ENCODE results near the gene MID2. TPM values are rescaled to one million over a fixed set of nuclear protein-coding genes. Genes with fewer than 3 reads are reported as not detected.

MID2 gene
- total RNA-seq, 3 donors from 2014 or later = 2.9 to 29.0 (median 5.4) TPM

DNA sequence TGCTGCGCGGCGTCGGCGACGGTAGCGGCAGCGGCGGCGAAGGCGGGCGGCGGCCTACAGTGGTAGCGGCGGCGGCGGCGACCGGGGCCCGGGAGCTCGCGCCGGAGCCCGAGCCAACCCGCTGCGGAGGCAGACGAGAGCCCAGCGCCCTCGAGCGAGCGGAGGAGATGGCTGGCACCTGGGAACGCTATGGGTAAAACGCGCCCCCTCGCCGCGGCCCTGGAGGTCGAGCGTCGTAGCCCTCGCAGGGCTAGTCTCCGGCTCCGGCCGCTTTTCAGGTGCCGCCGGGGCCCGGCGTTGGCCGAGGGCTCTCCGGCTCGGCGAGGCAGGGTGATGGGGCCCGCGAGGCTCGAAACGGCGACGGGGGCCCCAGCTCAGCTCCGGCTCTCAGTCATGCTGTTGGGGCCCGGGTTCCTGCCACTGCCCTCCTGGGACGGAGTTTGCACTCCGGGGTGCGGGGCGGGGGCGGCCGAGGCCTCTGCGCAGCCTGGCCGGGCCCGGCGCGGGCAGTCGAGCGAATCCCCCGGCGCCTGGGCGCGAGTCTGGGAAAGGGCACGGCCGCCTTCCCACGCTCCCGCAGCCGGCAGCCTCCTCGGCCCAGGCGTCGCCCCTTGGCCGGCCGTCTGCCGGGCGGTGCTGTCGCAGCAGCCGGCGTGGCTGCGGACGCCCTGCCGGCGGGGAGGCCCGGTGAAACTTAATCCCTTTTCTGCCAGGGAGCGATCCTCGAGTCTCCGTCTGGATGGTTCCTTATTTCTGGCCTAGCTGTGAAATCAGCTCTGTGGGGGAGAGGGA lies 768 bp downstream of the MID2 start:
- Histone ChIP-seq H3K36me3 (ENCODE audit: low read depth) (no peaks in the 10 kb centered on the region), H3K4me1 (ENCODE audit: low read depth) (no peaks in the 10 kb centered on the region), H3K4me3 (peak overlapping the region; percentile 3), H3K9me3 (no peaks in the 10 kb centered on the region)
- intact Hi-C loops (cut with DNase I, micrococcal nuclease) = no loop called here
- DNase-seq (peak in 2 of 3 donors; percentile 16 to 43), ATAC-seq (peak; percentile 80)
- no peak for TF ChIP-seq CTCF (IDR thresholded peaks at IDR 0.05)

GRCh38 chrX:107827030-107827831 lies 1.6 kb downstream of the MID2 start:
- no peak for DNase-seq
- H3K4me3 ChIP-seq = no peak overlapping the region
- intact Hi-C loops (cut with DNase I, micrococcal nuclease) = no loop called here
- no peaks in the 10 kb centered on the region for H3K36me3 ChIP-seq (ENCODE audit: low read depth)
- no peaks in the 10 kb centered on the region for H3K4me1 ChIP-seq (ENCODE audit: low read depth)
- ATAC-seq = no peak
- no peak for TF ChIP-seq CTCF (IDR thresholded peaks at IDR 0.05)
- H3K9me3 ChIP-seq = no peaks in the 10 kb centered on the region

DNA sequence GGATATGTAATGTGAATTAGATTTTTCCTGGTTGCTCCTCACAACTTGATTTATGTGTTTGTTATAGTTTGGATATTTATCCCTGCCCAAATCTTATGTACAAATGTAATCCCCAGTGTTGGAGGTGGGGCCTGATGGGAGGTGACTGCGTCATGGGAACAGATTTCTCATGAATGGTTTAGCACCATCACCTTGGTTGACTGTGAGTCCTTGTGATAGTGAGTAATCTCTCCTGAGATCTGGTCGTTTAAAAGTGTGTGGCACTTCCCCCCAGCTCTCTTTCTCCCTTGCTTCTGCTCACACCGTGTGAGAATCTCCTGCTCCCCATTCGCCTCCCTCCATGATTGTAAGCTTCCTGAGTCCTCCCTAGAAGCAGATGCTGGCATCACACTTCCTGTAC lies 2.2 kb downstream of the MID2 start:
- intact Hi-C loops (cut with DNase I, micrococcal nuclease) = no loop called here
- DNase-seq = no peak
- ATAC-seq = no peak
- Histone ChIP-seq H3K4me1 (ENCODE audit: low read depth) (no peaks in the 10 kb centered on the region), H3K9me3 (no peaks in the 10 kb centered on the region), H3K4me3 (no peak overlapping the region), H3K36me3 (ENCODE audit: low read depth) (no peaks in the 10 kb centered on the region)
- no peak for TF ChIP-seq CTCF (IDR thresholded peaks at IDR 0.05)

GRCh38 chrX:107829878-107830277 lies 4.2 kb downstream of the MID2 start:
- no peak for TF ChIP-seq CTCF (IDR thresholded peaks at IDR 0.05)
- no peaks in the 10 kb centered on the region for H3K9me3 ChIP-seq
- no peak overlapping the region for H3K4me3 ChIP-seq
- H3K4me1 ChIP-seq (ENCODE audit: low read depth) = no peaks in the 10 kb centered on the region
- intact Hi-C loops (cut with DNase I, micrococcal nuclease) = no loop called here
- ATAC-seq (no peak), DNase-seq (no peak)
- no peaks in the 10 kb centered on the region for H3K36me3 ChIP-seq (ENCODE audit: low read depth)

DNA sequence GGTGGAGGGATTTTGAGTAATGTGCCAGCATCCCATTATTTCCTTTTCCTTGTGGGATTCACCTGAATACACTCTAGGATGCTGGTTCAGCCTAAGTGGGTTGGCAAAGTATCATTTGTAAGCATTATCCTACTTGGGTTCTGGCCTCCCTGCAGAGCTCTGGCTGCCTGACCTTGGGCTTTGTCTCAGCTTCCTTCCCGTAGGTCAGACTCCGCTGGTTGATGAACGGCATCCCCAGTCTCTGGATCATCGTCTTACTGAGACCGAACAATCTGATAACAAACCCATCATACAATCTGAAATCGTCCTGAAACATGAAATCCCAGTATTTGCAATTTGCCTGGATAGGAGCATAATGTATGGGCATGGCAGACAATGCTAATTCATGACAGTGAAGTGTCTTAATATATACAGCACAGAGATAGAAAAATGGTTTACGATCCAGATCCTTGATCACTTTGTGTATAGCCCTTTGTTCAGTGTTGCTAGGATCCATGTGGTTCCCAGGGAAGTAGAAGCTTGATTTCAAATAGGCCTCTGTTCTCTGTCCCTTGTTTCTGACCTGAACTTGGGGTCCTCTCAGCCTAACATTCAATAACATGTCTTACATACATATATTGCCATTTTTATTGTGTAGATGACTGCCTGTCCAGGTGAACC lies 5.5 kb downstream of the MID2 start:
- Histone ChIP-seq H3K4me3 (no peak overlapping the region), H3K4me1 (ENCODE audit: low read depth) (no peaks in the 10 kb centered on the region), H3K9me3 (no peaks in the 10 kb centered on the region), H3K36me3 (ENCODE audit: low read depth) (no peaks in the 10 kb centered on the region)
- no peak for TF ChIP-seq CTCF (IDR thresholded peaks at IDR 0.05)
- ATAC-seq (no peak), DNase-seq (no peak)
- intact Hi-C loops (cut with DNase I, micrococcal nuclease) = no loop called here

Measured in mucosa of descending colon (tissue), 3 donors.